Endothelial cell of umbilical vein (primary cell): Measurements from ENCODE around the gene OLAH.

ENCODE experiments used
- EZH2 ChIP-seq: IDR thresholded peaks from 2 replicates; pipeline ENCODE4 v1.6.1; 2012; ENCODE audit warnings: borderline replicate concordance, low read depth, mild to moderate bottlenecking, moderate library complexity, low read length, inconsistent platforms; ENCODE audit not compliant: severe bottlenecking
- FOS ChIP-seq: IDR thresholded peaks from 2 replicates; pipeline ENCODE4 v1.6.1; 2011; ENCODE audit warnings: mild to moderate bottlenecking, low read length, moderate library complexity, borderline replicate concordance; ENCODE audit not compliant: insufficient read depth
- GATA2 ChIP-seq: IDR thresholded peaks from 2 replicates; pipeline ENCODE4 v1.7.0; 2011; ENCODE audit warnings: low read depth, mild to moderate bottlenecking, moderate library complexity, mixed read lengths, low read length; ENCODE audit not compliant: insufficient read length, insufficient read depth
- JUN ChIP-seq: IDR thresholded peaks from 2 replicates; pipeline ENCODE4 v1.6.1; 2011; ENCODE audit warnings: borderline replicate concordance, low read depth; ENCODE audit not compliant: insufficient read length, insufficient read depth
- MYC ChIP-seq: IDR thresholded peaks from one replicate; pipeline ENCODE4 v1.6.1; 2011; ENCODE audit warnings: mild to moderate bottlenecking, low read depth, low read length
- POLR2A ChIP-seq: IDR thresholded peaks from 2 replicates; pipeline ENCODE4 v1.6.1; 2012; ENCODE audit warnings: low read depth, mild to moderate bottlenecking, control low read depth, low read length
- POLR2AphosphoS5 ChIP-seq: IDR thresholded peaks from 2 replicates; pipeline ENCODE4 v1.6.1; 2012; ENCODE audit warnings: low read depth, mild to moderate bottlenecking, control low read depth, low read length, moderate library complexity; ENCODE audit not compliant: insufficient read depth
- TF ChIP-seq, protein P1 (sequence below), 2 donors: IDR thresholded peaks; 1 replicate in 1 of 2; 2 replicates in 1 of 2; pipeline ENCODE4 v1.5.1; 2011; ENCODE audit warnings: low read length in 2 of 2, mild to moderate bottlenecking in 2 of 2, moderate library complexity in 2 of 2, control low read depth in 1 of 2, inconsistent platforms in 1 of 2, low read depth in 1 of 2; ENCODE audit not compliant: insufficient read depth in 1 of 2; ENCODE audit errors: extremely low read depth in 1 of 2
- TF ChIP-seq, protein P2 (sequence below): IDR thresholded peaks from 2 replicates; pipeline ENCODE4 v1.6.1; 2011; ENCODE audit not compliant: insufficient read depth, insufficient read length

DNA sequence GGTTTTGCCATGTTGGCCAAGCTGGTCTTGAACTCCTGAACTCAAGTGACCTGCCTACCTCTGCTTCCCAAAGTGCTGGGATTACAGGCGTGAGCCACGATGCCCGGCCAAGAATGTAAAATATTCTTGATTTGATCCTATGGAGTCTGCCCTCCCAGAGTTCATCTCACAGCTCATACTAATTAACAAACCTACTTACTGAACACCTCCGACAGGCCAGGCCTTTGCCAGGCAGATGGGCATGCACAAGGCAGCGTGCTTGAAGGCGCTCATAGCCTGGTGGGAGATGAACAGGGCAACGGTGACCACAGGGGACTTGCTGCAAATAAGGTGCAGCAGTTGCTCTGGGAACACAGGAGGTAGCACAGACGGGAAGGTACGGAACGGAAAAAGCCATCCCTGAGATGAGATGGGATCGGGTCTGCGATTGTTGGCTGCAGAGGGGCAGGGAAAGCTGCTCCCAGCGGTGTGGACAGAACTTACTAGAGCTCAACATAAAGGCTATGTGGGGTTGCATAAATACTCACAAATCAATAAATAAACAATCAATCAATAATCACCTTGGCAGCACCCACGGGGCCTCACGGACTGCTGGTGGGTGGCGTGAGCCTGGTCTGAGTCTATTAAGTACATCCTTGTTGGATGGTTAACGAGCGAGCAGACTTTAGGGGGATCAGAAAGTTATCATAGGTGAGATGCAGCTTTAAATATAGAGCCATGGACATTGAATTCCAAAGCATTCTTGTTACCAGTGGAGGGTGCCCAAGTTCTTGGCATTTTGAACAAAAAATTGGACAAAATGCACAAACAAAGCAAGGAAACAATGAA is 40.1 kb downstream of the OLAH start:
- TF ChIP-seq EZH2 (no peak), GATA2 (no peak), POLR2A (no peak), POLR2AphosphoS5 (no peak), JUN (no peak), MYC (no peak), FOS (no peak)
- TF ChIP-seq, protein P1, sequence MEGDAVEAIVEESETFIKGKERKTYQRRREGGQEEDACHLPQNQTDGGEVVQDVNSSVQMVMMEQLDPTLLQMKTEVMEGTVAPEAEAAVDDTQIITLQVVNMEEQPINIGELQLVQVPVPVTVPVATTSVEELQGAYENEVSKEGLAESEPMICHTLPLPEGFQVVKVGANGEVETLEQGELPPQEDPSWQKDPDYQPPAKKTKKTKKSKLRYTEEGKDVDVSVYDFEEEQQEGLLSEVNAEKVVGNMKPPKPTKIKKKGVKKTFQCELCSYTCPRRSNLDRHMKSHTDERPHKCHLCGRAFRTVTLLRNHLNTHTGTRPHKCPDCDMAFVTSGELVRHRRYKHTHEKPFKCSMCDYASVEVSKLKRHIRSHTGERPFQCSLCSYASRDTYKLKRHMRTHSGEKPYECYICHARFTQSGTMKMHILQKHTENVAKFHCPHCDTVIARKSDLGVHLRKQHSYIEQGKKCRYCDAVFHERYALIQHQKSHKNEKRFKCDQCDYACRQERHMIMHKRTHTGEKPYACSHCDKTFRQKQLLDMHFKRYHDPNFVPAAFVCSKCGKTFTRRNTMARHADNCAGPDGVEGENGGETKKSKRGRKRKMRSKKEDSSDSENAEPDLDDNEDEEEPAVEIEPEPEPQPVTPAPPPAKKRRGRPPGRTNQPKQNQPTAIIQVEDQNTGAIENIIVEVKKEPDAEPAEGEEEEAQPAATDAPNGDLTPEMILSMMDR (IDR thresholded peaks at IDR 0.05; ENCODE audit: extremely low read depth in 1 of 2, insufficient read depth in 1 of 2, low read depth in 1 of 2, low read length in 2 of 2) = peak in 1 of 2 donors; percentile 3
- TF ChIP-seq, protein P2, sequence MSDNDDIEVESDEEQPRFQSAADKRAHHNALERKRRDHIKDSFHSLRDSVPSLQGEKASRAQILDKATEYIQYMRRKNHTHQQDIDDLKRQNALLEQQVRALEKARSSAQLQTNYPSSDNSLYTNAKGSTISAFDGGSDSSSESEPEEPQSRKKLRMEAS = no peak
